Measurements from ENCODE around the gene IGFLR1. TPM values are rescaled to one million over a fixed set of nuclear protein-coding genes. Genes with fewer than 3 reads are reported as not detected.

IGFLR1 gene
- total and polyA plus RNA-seq, 2 of the 8 experiments (the other 6 are each of a cell fraction or from before 2014, with no cell fraction given): 8.4 to 28.9 TPM

DNA sequence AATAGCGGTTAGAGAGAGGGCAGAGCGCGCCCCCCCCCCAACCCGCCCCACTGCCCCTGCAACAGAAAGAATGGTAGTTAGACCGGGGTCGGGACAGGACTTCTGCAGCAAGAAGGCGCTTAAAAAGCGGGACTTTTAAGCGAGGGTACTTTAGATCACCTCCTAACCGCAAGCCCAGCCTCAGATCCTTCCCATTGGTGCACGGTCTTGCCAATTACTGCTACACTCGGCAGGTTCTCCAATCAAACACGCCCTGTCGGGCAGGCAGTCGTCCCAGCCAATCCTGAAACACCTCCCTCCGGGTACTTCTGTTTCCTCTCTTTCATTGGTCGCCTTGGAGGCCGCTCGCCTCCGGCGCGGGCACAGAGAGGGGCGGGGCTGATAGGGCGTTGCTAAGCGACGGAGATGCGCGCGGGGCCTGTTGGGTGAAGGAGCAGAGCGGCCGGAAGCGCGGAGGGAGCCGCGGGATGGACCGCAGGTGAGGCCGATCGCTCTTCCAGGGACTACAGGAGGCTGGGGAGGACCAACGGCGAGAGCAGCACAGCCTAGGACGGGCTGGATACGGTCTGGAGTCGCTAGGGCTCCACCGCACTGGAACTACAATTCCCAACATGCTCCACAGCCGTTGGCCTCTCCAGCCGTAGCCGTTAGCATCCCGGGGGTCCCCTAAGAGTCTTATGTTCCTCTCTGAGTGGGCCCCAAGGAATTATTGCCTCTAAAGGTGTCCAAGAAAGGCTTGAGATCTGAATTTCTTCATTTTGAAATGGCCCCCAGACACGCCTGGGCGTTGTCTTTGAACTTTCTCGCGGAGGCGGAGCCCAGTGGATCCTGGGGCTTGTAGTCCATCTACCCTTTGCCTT is 15.7 kb upstream of the IGFLR1 start, which contains the start of gene PROSER3 (continued):
- TF ChIP-seq SP1 (IDR thresholded peaks at IDR 0.05; ENCODE audit: low read depth, low read length): peak; percentile 100
- TF ChIP-seq KDM1A (IDR thresholded peaks at IDR 0.05; ENCODE audit: borderline replicate concordance, low read length): no peak
- no peak for TF ChIP-seq SRF (IDR thresholded peaks at IDR 0.05; ENCODE audit: low read depth, low read length)
- TF ChIP-seq CREB1 (IDR thresholded peaks at IDR 0.05): peak; percentile 29; the same call in 1 of the 2 replicates
- no peak for TF ChIP-seq CEBPB (IDR thresholded peaks at IDR 0.05; ENCODE audit: low read depth, low read length)
- TF ChIP-seq SIRT6 (IDR thresholded peaks at IDR 0.05; ENCODE audit: low read length): no peak
- no peak for TF ChIP-seq ATF3 (IDR thresholded peaks at IDR 0.05; ENCODE audit: insufficient read depth, low read depth, low read length)
- TF ChIP-seq CHD7 (IDR thresholded peaks at IDR 0.05; ENCODE audit: insufficient replicate concordance, low read length): no peak
- no peak for TF ChIP-seq RNF2 (IDR thresholded peaks at IDR 0.05; ENCODE audit: borderline replicate concordance, low read depth, low read length, missing control alignments, poor library complexity, severe bottlenecking)

Measured in H1 (cell line).